ENCODE results near the gene ISX. TPM values are rescaled to one million over a fixed set of nuclear protein-coding genes. Genes with fewer than 3 reads are reported as not detected.

Gene ISX
- total and polyA plus RNA-seq, 9 of the 15 experiments (the other 6 are each of a cell fraction or from before 2014, with no cell fraction given) = 0.03 to 0.36 (median 0.07) TPM

DNA sequence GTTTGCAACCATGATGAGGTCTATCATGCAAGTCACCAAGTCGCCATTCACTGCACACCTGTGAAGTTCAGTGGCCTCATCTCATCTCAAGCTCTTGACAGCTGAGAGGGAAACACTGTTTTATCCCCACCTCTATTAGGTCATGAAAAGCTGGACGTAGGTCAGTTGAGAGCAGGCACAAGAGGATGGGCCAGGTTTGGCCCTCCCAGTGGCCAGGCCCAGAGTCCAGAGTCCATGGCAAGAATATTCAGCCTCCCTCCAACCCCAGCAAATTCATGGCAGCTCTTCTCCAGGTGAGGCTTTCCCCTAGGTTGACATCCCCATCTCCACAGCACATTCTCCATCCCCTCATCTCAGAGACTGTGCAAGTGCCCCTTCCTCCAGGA is 22.0 kb upstream of the ISX start:
- intact Hi-C loops (cut with micrococcal nuclease) (loop anchor here (1.0 to 5.0 kb wide), 2 partner anchors 97 to 188 kb away; no protein-coding TSS in a partner anchor), in situ Hi-C loops (cut with MboI) (loop anchor here (5.0 to 10.0 kb wide), 2 partner anchors 103 to 191 kb away; no protein-coding TSS in a partner anchor)
- no peak for FAIRE-seq
- H3K36me3 ChIP-seq (ENCODE audit: control insufficient read depth, insufficient read depth, low read length) = no peaks in the 10 kb centered on the region
- H3K4me2 ChIP-seq (ENCODE audit: insufficient read depth, low read length) = no peak overlapping the region
- H3K9me1 ChIP-seq (ENCODE audit: control insufficient read depth, insufficient read depth, low read length) = no peaks in the 10 kb centered on the region
- no peak overlapping the region for H3K9ac ChIP-seq (ENCODE audit: insufficient read depth in 1 of 2, low read depth in 2 of 2, low read length in 2 of 2)
- 22% methylated on average over 1 of the region's 2 CpGs for WGBS (ENCODE audit: insufficient coverage, low coverage, missing lambda C conversion rate)
- peak; percentile 88 for TF ChIP-seq ZFP36 (IDR thresholded peaks at IDR 0.05; ENCODE audit: low read depth, low read length, partially characterized antibody)
- TF ChIP-seq, protein P1, sequence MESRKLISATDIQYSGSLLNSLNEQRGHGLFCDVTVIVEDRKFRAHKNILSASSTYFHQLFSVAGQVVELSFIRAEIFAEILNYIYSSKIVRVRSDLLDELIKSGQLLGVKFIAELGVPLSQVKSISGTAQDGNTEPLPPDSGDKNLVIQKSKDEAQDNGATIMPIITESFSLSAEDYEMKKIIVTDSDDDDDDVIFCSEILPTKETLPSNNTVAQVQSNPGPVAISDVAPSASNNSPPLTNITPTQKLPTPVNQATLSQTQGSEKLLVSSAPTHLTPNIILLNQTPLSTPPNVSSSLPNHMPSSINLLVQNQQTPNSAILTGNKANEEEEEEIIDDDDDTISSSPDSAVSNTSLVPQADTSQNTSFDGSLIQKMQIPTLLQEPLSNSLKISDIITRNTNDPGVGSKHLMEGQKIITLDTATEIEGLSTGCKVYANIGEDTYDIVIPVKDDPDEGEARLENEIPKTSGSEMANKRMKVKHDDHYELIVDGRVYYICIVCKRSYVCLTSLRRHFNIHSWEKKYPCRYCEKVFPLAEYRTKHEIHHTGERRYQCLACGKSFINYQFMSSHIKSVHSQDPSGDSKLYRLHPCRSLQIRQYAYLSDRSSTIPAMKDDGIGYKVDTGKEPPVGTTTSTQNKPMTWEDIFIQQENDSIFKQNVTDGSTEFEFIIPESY (CRISPR knock-in tag; IDR thresholded peaks at IDR 0.05) = no peak
- H3K79me2 ChIP-seq (ENCODE audit: control insufficient read depth, insufficient read depth, low read length) = no peaks in the 10 kb centered on the region
- H3K4me1 ChIP-seq (replicated peaks in 1 of 2; ENCODE audit: control insufficient read depth in 2 of 2, insufficient read depth in 2 of 2, low read length in 2 of 2) = no peaks in the 10 kb centered on the region
- POLR2A ChIA-PET = interaction anchor here (0.6 to 1.0 kb wide), 2 partner anchors 66 to 188 kb away, joined by 3 read pairs; no protein-coding TSS in a partner anchor
- no peak for DNase-seq (ENCODE audit: extremely low read depth in 1 of 4, low spot score in 3 of 4)
- H2AFZ ChIP-seq (ENCODE audit: low read depth, low read length) = no peak overlapping the region
- H3K27me3 ChIP-seq (ENCODE audit: control insufficient read depth in 2 of 2, insufficient read depth in 2 of 2, low read length in 2 of 2) = no peaks in the 10 kb centered on the region; a peak in 1 of 5 replicates
- no peaks in the 10 kb centered on the region for H3K9me3 ChIP-seq (replicated peaks; ENCODE audit: control insufficient read depth, insufficient read depth, low read depth, low read length)
- CTCF ChIA-PET (ENCODE audit: low intra/inter-chr PET ratio) = interaction anchor here (0.6 to 1.6 kb wide), 3 partner anchors 97 to 187 kb away, joined by 3 to 9 read pairs (median 3); no protein-coding TSS in a partner anchor
- ATAC-seq = no peak
- no TSS peak for BruUV-seq (replicated peaks)
- no peaks in the 10 kb centered on the region for H4K20me1 ChIP-seq (replicated peaks; ENCODE audit: control insufficient read depth, insufficient read depth, low read length)
- no peak overlapping the region for H3K27ac ChIP-seq (ENCODE audit: extremely low read depth, low read depth, low read length)
- no peak overlapping the region for H3K4me3 ChIP-seq
